ENCODE data around the gene ENTPD1. TPM values are rescaled to one million over a fixed set of nuclear protein-coding genes. Genes with fewer than 3 reads are reported as not detected.

Gene ENTPD1
- polyA plus RNA-seq, 3 donors: 62.2 to 71.1 (median 70.4) TPM

DNA sequence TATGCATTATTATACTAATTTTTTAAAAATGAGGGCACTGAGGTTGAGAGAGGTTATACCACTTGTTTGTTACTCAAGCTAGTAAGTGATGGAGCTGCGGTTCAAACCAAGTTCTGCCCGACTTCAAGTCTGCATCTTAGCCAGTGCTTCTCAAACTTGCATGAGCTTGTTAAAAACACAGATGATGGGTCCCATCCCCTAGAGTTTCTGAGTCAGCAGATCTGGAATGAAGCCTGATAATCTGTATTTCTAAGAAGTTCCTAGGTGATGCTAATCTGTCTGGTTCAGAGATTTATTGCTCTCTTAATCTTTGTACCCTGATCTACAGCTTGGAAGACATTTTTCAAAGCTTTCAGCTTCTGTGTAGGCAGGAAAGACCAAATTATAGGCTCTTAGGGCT lies 84.2 kb downstream of the ENTPD1 start:
- Histone ChIP-seq H4K20me1 (ENCODE audit: insufficient read depth, low read length) (peaks cover 6% of the 10 kb centered on the region), H3K4me2 (replicated peaks; ENCODE audit: extremely low read depth, low read length, poor library complexity, severe bottlenecking) (no peak overlapping the region), H3K79me2 (ENCODE audit: insufficient read depth, low read length) (peaks cover 28% of the 10 kb centered on the region), H3K27me3 (ENCODE audit: control insufficient read depth in 2 of 2, insufficient read depth in 2 of 2, low read length in 2 of 2) (no peaks in the 10 kb centered on the region), H3K4me1 (ENCODE audit: control insufficient read depth in 1 of 2, insufficient read depth in 2 of 2, low read length in 2 of 2) (peaks cover 46 to 52% of the 10 kb centered on the region in 2 donors), H2AFZ (ENCODE audit: insufficient read depth, low read depth, low read length, poor library complexity, severe bottlenecking) (no peak overlapping the region), H3K9ac (ENCODE audit: insufficient read depth, low read length, poor library complexity, severe bottlenecking) (no peak overlapping the region), H3K9me3 (replicated peaks in 1 of 2; ENCODE audit: control insufficient read depth in 1 of 2, insufficient read depth in 1 of 2, low read length in 2 of 2) (no peaks in the 10 kb centered on the region), H3K36me3 (replicated peaks in 1 of 2; ENCODE audit: control insufficient read depth in 1 of 2, insufficient read depth in 2 of 2, low read length in 2 of 2) (peaks cover 39 to 52% of the 10 kb centered on the region in 2 donors), H3K27ac (ENCODE audit: low read depth in 1 of 2, low read length in 2 of 2) (peak overlapping the region in 1 of 2 donors; percentile 81), H3K4me3 (replicated peaks in 1 of 3; ENCODE audit: low read depth in 2 of 3, low read length in 3 of 3) (no peak overlapping the region)
- TF ChIP-seq, protein P1, sequence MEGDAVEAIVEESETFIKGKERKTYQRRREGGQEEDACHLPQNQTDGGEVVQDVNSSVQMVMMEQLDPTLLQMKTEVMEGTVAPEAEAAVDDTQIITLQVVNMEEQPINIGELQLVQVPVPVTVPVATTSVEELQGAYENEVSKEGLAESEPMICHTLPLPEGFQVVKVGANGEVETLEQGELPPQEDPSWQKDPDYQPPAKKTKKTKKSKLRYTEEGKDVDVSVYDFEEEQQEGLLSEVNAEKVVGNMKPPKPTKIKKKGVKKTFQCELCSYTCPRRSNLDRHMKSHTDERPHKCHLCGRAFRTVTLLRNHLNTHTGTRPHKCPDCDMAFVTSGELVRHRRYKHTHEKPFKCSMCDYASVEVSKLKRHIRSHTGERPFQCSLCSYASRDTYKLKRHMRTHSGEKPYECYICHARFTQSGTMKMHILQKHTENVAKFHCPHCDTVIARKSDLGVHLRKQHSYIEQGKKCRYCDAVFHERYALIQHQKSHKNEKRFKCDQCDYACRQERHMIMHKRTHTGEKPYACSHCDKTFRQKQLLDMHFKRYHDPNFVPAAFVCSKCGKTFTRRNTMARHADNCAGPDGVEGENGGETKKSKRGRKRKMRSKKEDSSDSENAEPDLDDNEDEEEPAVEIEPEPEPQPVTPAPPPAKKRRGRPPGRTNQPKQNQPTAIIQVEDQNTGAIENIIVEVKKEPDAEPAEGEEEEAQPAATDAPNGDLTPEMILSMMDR (IDR thresholded peaks at IDR 0.05): no peak
- Mint-ChIP-seq H3K27me3 (ENCODE audit: low read depth in 3 of 3) (no peaks in the 10 kb centered on the region), H3K4me1 (peaks cover 49% of the 10 kb centered on the region), H3K27ac (peak overlapping the region in 2 of 7 donors; percentile 25 to 55), H3K36me3 (peaks cover 46 to 55% of the 10 kb centered on the region in 2 donors), H3K4me3 (no peak overlapping the region), H3K9me3 (no peaks in the 10 kb centered on the region)
- WGBS (ENCODE audit: insufficient coverage): 90% methylated on average over 2 of the region's 2 CpGs
- intact Hi-C loops (cut with micrococcal nuclease): loop anchor here (2.0 kb wide), 2 partner anchors 143 to 147 kb away; partner anchors contain the start of gene TCTN3 (in 1 of the 2)
- DNase-seq: no peak

DNA sequence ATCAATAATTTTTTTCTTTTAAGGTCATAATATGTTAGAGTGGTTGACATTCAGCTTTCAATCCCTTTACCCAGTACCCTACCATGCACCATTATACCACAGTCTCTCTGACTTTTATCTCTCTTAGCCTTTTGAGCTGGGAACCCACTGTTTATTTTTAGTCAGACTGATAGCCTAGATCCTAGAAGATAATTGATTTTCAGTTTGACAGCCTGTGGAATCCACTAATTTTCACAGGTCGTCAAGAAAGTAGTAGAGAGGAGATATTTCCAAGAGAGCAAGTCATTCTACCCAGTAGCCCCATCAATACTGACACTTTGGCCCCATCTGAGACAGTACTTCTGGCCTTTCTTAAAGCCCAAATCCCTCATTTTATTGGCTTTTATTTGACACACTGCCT lies 84.7 kb downstream of the ENTPD1 start:
- H3K27me3 Mint-ChIP-seq (ENCODE audit: low read depth in 3 of 3): no peaks in the 10 kb centered on the region
- intact Hi-C loops (cut with micrococcal nuclease): loop anchor here (2.0 kb wide), 2 partner anchors 144 to 148 kb away; partner anchors contain the start of gene TCTN3 (in 1 of the 2)
- no peak overlapping the region for H3K4me3 ChIP-seq (replicated peaks in 1 of 3; ENCODE audit: low read depth in 2 of 3, low read length in 3 of 3)
- no peaks in the 10 kb centered on the region for H3K9me3 Mint-ChIP-seq
- TF ChIP-seq, protein P1 (IDR thresholded peaks at IDR 0.05): no peak
- peaks cover 24% of the 10 kb centered on the region for H3K79me2 ChIP-seq (ENCODE audit: insufficient read depth, low read length)
- H3K36me3 ChIP-seq (replicated peaks in 1 of 2; ENCODE audit: control insufficient read depth in 1 of 2, insufficient read depth in 2 of 2, low read length in 2 of 2): peaks cover 45 to 58% of the 10 kb centered on the region in 2 donors
- peaks cover 6% of the 10 kb centered on the region for H4K20me1 ChIP-seq (ENCODE audit: insufficient read depth, low read length)
- H3K9me3 ChIP-seq (replicated peaks in 1 of 2; ENCODE audit: control insufficient read depth in 1 of 2, insufficient read depth in 1 of 2, low read length in 2 of 2): no peaks in the 10 kb centered on the region
- no peak overlapping the region for H2AFZ ChIP-seq (ENCODE audit: insufficient read depth, low read depth, low read length, poor library complexity, severe bottlenecking)
- no peak overlapping the region for H3K4me3 Mint-ChIP-seq
- H3K4me1 Mint-ChIP-seq: peaks cover 46% of the 10 kb centered on the region
- no peak overlapping the region for H3K4me2 ChIP-seq (replicated peaks; ENCODE audit: extremely low read depth, low read length, poor library complexity, severe bottlenecking)
- peaks cover 48 to 55% of the 10 kb centered on the region in 2 donors for H3K36me3 Mint-ChIP-seq
- H3K4me1 ChIP-seq (ENCODE audit: control insufficient read depth in 1 of 2, insufficient read depth in 2 of 2, low read length in 2 of 2): peaks cover 46 to 52% of the 10 kb centered on the region in 2 donors
- peak overlapping the region; percentile 3 to 81 for H3K27ac ChIP-seq (ENCODE audit: low read depth in 1 of 2, low read length in 2 of 2)
- H3K27me3 ChIP-seq (ENCODE audit: control insufficient read depth in 2 of 2, insufficient read depth in 2 of 2, low read length in 2 of 2): no peaks in the 10 kb centered on the region
- no peak overlapping the region for H3K9ac ChIP-seq (ENCODE audit: insufficient read depth, low read length, poor library complexity, severe bottlenecking)
- DNase-seq: no peak
- peak overlapping the region in 6 of 7 donors; percentile 75 to 87 (median 81) for H3K27ac Mint-ChIP-seq
- no CpG with 5 or more reads among the region's 1 CpG for WGBS (ENCODE audit: insufficient coverage)

Measured in CD14-positive monocyte (primary cell).